Activated naive CD8-positive, alpha-beta T cell (primary cell): ENCODE measurements around the gene ZBTB32.
"Not testable (repeated sequence)": the region's sequence is repeated elsewhere in the genome, so short reads cannot be mapped to it uniquely, and the experiment has no call there.

Experiments
- H3K27ac Mint-ChIP-seq: one replicate; pipeline ENCODE4 v1.8.0; 2021; ENCODE audit warnings: mixed read lengths
- H3K27me3 Mint-ChIP-seq: one replicate; pipeline ENCODE4 v1.8.0; 2021; ENCODE audit warnings: mixed read lengths
- H3K36me3 Mint-ChIP-seq: one replicate; pipeline ENCODE4 v1.8.0; 2021; ENCODE audit warnings: mixed read lengths
- H3K4me1 Mint-ChIP-seq: one replicate; pipeline ENCODE4 v1.8.0; 2021; ENCODE audit warnings: low read depth, mixed read lengths
- H3K4me3 Mint-ChIP-seq: one replicate; pipeline ENCODE4 v1.8.0; 2021; ENCODE audit warnings: mild to moderate bottlenecking, mixed read lengths
- H3K9me3 Mint-ChIP-seq: one replicate; pipeline ENCODE4 v1.8.0; 2021; ENCODE audit warnings: low read depth, mixed read lengths

The ZBTB32 gene

GRCh38 chr19:35722897-35723296 is 18.5 kb downstream of the ZBTB32 start:
- H3K36me3 Mint-ChIP-seq: no peaks in the 10 kb centered on the region
- H3K27me3 Mint-ChIP-seq: no peaks in the 10 kb centered on the region
- no peak overlapping the region for H3K27ac Mint-ChIP-seq
- H3K9me3 Mint-ChIP-seq: no peaks in the 10 kb centered on the region
- peaks cover 17% of the 10 kb centered on the region for H3K4me1 Mint-ChIP-seq
- no peak overlapping the region for H3K4me3 Mint-ChIP-seq

DNA sequence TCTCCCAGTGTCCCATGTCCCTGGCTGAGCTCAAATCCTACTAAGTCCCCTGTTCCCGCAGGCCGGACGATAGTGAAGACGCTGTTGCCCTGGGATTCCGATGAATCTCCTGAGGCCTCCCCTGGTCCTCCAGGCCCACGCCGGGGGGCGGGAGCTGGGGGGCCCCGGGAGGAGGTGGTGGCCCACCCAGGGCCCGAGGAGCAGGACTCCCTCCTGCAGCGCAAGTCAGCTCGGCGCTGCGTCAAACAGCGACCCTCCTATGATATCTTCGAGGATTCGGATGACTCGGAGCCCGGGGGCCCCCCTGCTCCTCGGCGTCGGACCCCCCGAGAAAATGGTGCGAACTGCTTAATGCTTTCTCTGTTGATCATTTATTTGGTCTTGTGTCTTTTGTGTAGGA is 19.3 kb downstream of the ZBTB32 start:
- Mint-ChIP-seq H3K27ac (no peak overlapping the region), H3K4me3 (no peak overlapping the region), H3K27me3 (no peaks in the 10 kb centered on the region), H3K4me1 (peaks cover 17% of the 10 kb centered on the region), H3K9me3 (no peaks in the 10 kb centered on the region), H3K36me3 (no peaks in the 10 kb centered on the region)

GRCh38 chr19:35724132-35724531 is 19.8 kb downstream of the ZBTB32 start:
- not testable (repeated sequence) for H3K36me3 Mint-ChIP-seq, H3K27ac Mint-ChIP-seq, H3K9me3 Mint-ChIP-seq, H3K4me3 Mint-ChIP-seq, H3K27me3 Mint-ChIP-seq
- H3K4me1 Mint-ChIP-seq: peaks cover 16% of the 10 kb centered on the region

- Mint-ChIP-seq H3K27me3 (no peaks in the 10 kb centered on the region), H3K9me3 (no peaks in the 10 kb centered on the region), H3K27ac (no peak overlapping the region), H3K36me3 (no peaks in the 10 kb centered on the region), H3K4me3 (no peak overlapping the region), H3K4me1 (peaks cover 12% of the 10 kb centered on the region)
Measured at GRCh38 chr19:35724560-35724959, 20.2 kb downstream of the ZBTB32 start.

GRCh38 chr19:35725216-35725861 is 21.0 kb downstream of the ZBTB32 start:
- peaks cover 8% of the 10 kb centered on the region for H3K4me1 Mint-ChIP-seq
- H3K4me3 Mint-ChIP-seq: no peak overlapping the region
- no peaks in the 10 kb centered on the region for H3K36me3 Mint-ChIP-seq
- no peaks in the 10 kb centered on the region for H3K27me3 Mint-ChIP-seq
- H3K9me3 Mint-ChIP-seq: no peaks in the 10 kb centered on the region
- no peak overlapping the region for H3K27ac Mint-ChIP-seq

DNA sequence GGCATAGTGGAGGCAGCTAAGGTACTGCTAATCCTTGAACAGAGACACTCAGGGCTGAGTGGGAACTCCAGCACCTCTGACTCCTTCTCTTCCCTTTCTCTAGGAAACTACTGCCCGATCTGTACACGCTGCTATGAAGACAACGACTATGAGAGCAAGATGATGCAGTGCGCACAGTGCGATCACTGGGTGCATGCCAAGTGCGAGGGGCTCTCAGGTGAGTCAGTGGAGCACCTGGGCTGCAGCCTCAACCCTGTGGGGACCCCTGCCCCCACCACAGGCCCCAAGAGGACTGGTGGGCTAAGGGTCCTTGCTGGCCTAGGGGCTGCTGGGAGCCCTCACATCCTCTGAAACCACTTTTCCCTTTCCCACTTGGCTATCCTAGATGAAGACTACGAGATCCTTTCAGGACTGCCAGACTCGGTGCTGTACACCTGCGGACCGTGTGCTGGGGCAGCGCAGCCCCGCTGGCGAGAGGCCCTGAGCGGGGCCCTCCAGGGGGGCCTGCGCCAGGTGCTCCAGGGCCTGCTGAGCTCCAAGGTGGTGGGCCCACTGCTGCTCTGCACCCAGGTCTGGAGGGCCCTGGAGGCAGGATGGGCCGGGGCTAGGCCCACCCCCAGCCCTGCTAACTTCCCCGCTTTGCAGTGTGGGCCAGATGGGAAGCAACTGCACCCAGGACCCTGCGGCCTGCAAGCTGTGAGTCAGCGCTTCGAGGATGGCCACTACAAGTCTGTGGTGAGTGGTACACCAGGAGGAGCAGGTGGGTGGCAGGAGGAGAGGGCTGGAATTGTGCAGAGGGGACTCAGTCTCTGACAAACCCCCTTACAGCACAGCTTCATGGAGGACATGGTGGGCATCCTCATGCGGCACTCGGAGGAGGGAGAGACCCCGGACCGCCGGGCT is 22.9 kb downstream of the ZBTB32 start:
- Mint-ChIP-seq H3K4me1 (no peaks in the 10 kb centered on the region), H3K27ac (no peak overlapping the region), H3K27me3 (no peaks in the 10 kb centered on the region), H3K9me3 (no peaks in the 10 kb centered on the region), H3K36me3 (peaks cover 4% of the 10 kb centered on the region), H3K4me3 (no peak overlapping the region)

- H3K4me1 Mint-ChIP-seq: no peaks in the 10 kb centered on the region
- H3K36me3 Mint-ChIP-seq: peaks cover 4% of the 10 kb centered on the region
- no peak overlapping the region for H3K4me3 Mint-ChIP-seq
- no peak overlapping the region for H3K27ac Mint-ChIP-seq
- no peaks in the 10 kb centered on the region for H3K9me3 Mint-ChIP-seq
- no peaks in the 10 kb centered on the region for H3K27me3 Mint-ChIP-seq
Measured at GRCh38 chr19:35727956-35728706, 23.8 kb downstream of the ZBTB32 start.

DNA sequence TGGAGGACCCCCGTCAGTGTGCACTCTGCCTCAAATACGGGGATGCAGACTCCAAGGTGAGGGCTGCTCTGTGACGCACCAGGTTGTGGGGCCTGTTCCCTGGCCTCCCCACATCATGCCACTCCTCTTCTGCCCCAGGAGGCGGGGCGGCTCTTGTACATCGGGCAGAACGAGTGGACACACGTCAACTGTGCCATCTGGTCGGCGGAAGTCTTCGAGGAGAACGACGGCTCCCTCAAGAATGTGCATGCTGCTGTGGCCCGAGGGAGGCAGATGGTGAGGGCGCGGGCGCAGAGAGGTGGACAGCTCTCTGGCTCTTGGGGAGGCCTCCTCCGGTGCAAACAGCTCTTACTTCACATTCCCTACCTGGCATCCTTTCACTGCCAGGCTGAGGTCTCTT is 24.7 kb downstream of the ZBTB32 start:
- H3K4me1 Mint-ChIP-seq: peaks cover under 1% of the 10 kb centered on the region
- H3K4me3 Mint-ChIP-seq: no peak overlapping the region
- no peaks in the 10 kb centered on the region for H3K27me3 Mint-ChIP-seq
- H3K36me3 Mint-ChIP-seq: peaks cover 4% of the 10 kb centered on the region
- H3K9me3 Mint-ChIP-seq: no peaks in the 10 kb centered on the region
- H3K27ac Mint-ChIP-seq: no peak overlapping the region

GRCh38 chr19:35729763-35730162 is 25.4 kb downstream of the ZBTB32 start:
- H3K4me3 Mint-ChIP-seq: no peak overlapping the region
- H3K27ac Mint-ChIP-seq: no peak overlapping the region
- H3K36me3 Mint-ChIP-seq: peaks cover 4% of the 10 kb centered on the region
- H3K4me1 Mint-ChIP-seq: peaks cover 3% of the 10 kb centered on the region
- H3K27me3 Mint-ChIP-seq: no peaks in the 10 kb centered on the region
- no peaks in the 10 kb centered on the region for H3K9me3 Mint-ChIP-seq

GRCh38 chr19:35730326-35730725 is 26.0 kb downstream of the ZBTB32 start:
- peaks cover 4% of the 10 kb centered on the region for H3K36me3 Mint-ChIP-seq

GRCh38 chr19:35731353-35731752 is 27.0 kb downstream of the ZBTB32 start:
- peaks cover 4% of the 10 kb centered on the region for H3K4me1 Mint-ChIP-seq
- no peak overlapping the region for H3K27ac Mint-ChIP-seq
- no peaks in the 10 kb centered on the region for H3K27me3 Mint-ChIP-seq
- no peaks in the 10 kb centered on the region for H3K9me3 Mint-ChIP-seq
- H3K4me3 Mint-ChIP-seq: no peak overlapping the region
- H3K36me3 Mint-ChIP-seq: peaks cover 4% of the 10 kb centered on the region

More at GRCh38 chr19:35730326-35730725, 26.0 kb downstream of the ZBTB32 start:
- no peaks in the 10 kb centered on the region for H3K27me3 Mint-ChIP-seq
- no peaks in the 10 kb centered on the region for H3K9me3 Mint-ChIP-seq
- H3K4me1 Mint-ChIP-seq: peaks cover 3% of the 10 kb centered on the region
- H3K4me3 Mint-ChIP-seq: no peak overlapping the region
- H3K27ac Mint-ChIP-seq: no peak overlapping the region

GRCh38 chr19:35731779-35732405 is 27.5 kb downstream of the ZBTB32 start:
- H3K9me3 Mint-ChIP-seq: no peaks in the 10 kb centered on the region
- no peak overlapping the region for H3K27ac Mint-ChIP-seq
- H3K36me3 Mint-ChIP-seq: peaks cover 4% of the 10 kb centered on the region
- H3K27me3 Mint-ChIP-seq: no peaks in the 10 kb centered on the region
- H3K4me3 Mint-ChIP-seq: no peak overlapping the region
- H3K4me1 Mint-ChIP-seq: peaks cover 7% of the 10 kb centered on the region

- H3K4me3 Mint-ChIP-seq: no peak overlapping the region
- H3K4me1 Mint-ChIP-seq: peaks cover 12% of the 10 kb centered on the region
- H3K9me3 Mint-ChIP-seq: no peaks in the 10 kb centered on the region
- no peak overlapping the region for H3K27ac Mint-ChIP-seq
- H3K27me3 Mint-ChIP-seq: no peaks in the 10 kb centered on the region
- H3K36me3 Mint-ChIP-seq: peaks cover 4% of the 10 kb centered on the region
Measured at GRCh38 chr19:35732540-35733179, 28.3 kb downstream of the ZBTB32 start.
